DMS 273 treated with DMSO at 0.1 percent for 48 hours (cell line): ENCODE results near the gene FRMPD4.

Experiments used
- DNase-seq: peaks from one replicate; lab custom pipeline; 2025; lab: John Stamatoyannopoulos, UW

FRMPD4 gene

GRCh38 chrX:12210971-12211370, 72.7 kb downstream of the FRMPD4 start:
- DNase-seq, result no peak

DNA sequence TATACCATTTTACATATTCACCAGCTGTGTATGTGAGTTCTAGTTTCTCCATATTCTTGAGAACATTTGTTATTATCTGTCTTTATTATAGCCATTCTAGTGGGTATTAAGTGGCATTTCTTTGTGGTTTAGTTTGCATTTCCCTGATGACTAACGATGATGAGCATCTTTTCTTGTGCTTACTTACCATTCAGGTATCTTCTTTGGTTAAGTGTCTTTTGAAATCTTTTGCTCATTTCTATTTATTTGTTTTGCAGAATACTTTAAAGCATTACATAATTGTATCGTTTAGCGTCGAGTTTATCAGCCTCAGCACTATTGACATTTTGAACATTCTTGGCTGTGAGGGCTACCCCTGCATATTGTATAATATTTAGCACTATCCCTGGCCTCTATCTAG, 85.4 kb downstream of the FRMPD4 start:
- no peak for DNase-seq

DNA sequence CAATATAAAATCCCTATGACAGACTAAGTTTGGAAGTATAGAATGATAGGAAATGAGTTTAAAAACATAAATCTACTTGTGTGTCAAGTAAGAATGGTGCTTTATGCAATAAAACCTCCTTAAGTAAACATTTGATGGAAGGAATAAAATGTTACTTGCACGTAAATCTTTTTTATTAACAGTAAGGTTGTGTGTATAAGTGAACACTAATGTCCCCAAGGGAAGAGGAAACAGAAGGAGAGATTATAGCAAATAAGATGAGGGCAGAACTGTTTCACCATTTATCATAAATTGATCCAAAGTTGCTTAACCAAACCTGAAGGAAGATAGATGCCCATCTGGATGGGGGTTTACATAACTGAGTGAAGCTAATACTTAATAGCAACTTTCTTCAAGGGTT, 86.8 kb downstream of the FRMPD4 start:
- DNase-seq, result no peak

DNA sequence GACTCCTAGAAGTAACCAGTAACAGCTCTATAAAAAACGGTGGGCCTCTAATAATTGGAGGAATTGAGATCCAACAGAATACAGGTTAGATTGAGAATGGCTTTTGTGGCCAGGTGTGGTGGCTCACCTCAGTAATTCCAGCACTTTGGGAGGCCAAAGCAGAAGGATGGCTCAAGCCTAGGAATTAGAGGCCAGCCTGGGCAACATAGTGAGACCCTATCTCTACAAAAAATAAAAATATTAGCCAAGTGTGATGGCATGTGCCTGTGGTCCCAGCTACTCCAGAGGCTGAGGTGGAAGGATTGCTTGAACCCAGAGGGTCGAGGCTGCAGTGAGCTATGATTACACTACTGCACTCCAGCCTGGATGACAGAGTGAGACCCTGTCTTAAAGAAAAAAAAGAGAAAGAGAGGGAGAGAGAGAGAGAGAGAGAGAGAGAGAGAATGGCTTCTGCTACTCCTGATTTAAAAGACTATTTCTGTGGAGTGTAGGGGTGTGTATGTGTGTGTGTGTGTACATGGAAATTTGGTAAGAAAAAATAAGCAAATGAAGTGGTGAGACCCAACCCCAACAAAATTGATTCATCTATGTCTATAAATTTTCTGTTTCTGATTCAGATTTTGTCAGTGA, 89.3 kb downstream of the FRMPD4 start:
- no peak for DNase-seq

- DNase-seq, result no peak
These were observed 90.6 kb downstream of the FRMPD4 start for GRCh38 chrX:12228862-12229261.

GRCh38 chrX:12229986-12230385, 91.7 kb downstream of the FRMPD4 start:
- DNase-seq, result peak; percentile 34

GRCh38 chrX:12234534-12235329, 96.5 kb downstream of the FRMPD4 start:
- no peak for DNase-seq

- DNase-seq, result no peak
These were observed 97.9 kb downstream of the FRMPD4 start for GRCh38 chrX:12236156-12236555.

DNA sequence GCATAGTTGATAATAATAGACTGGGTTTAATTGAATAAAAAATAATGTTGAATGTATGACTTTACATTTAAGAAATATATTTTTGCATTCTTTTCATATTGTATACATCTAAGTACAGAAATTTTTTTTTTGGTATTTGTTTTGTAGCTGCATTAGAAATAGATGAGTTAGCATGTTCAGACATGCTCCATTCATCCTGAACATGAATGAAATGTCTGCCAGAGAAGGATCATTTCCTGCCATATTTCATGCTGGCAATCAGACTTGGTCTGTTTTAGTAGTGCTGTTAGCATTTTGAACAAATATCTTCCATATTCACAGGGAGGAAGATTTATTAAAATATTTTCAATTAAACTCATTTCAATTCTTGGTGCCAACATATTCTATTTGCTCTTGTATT, 98.9 kb downstream of the FRMPD4 start:
- no peak for DNase-seq

DNA sequence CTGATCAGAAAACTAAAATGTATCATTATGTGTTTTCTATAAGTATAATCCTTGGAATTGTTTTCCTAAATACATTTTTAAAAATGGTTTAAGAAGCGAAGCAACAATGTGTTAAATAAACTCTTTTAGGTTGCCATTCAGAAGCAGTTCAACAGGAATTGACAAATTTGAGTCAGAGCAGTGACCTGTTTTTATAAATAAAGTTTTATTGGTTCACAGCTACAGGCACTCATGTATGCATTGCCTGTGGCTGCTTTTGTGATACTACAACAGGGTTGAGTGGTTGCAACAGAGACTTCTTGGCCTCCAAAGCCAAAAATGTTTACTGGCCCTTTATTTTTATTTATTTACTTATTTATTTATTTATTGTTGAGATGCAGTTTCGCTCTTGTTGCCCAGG, 99.5 kb downstream of the FRMPD4 start:
- no peak for DNase-seq

- no peak for DNase-seq
These were observed 101.2 kb downstream of the FRMPD4 start for GRCh38 chrX:12239356-12240082.

GRCh38 chrX:12240491-12240890, 102.2 kb downstream of the FRMPD4 start:
- DNase-seq, result no peak

DNA sequence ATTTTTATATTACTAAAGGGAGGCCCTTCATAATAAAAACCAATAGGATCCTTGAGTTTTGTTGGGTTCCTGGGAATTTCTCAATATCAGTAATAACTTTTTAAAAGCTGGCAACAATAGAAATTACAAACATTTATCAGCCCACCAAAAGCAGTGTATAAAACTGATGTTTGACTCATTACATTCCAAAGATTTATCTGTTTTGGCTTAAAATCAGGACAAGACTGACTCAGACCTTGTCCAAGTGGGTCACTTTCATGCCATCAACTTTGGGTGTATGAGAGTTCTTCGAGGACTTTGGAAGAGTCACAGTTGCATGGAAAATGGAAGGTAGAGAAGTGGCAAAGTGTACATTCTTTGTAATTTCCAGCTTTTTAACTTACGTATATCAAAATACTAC, 102.8 kb downstream of the FRMPD4 start:
- DNase-seq, result no peak

- no peak for DNase-seq
These were observed 107.7 kb downstream of the FRMPD4 start for GRCh38 chrX:12245650-12246645.

DNA sequence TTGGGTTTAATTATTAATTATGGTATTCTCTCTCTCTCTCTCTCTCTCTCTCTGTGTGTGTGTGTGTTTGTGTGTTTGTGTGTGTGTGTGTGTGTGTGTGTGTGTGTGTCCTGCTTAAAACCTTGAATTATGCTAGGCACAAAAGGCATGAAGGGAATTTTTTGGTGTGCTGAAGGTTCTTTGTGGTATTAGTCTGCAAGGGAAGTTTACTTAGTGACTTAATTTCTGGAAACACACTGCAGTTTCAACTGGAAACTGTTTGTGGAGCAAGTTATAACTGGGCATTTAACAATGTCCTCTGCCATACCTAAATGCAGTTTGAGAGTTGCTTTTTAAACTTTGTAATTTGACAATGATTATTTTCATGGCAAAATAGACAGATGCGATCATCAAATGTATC, 111.7 kb downstream of the FRMPD4 start:
- no peak for DNase-seq

DNA sequence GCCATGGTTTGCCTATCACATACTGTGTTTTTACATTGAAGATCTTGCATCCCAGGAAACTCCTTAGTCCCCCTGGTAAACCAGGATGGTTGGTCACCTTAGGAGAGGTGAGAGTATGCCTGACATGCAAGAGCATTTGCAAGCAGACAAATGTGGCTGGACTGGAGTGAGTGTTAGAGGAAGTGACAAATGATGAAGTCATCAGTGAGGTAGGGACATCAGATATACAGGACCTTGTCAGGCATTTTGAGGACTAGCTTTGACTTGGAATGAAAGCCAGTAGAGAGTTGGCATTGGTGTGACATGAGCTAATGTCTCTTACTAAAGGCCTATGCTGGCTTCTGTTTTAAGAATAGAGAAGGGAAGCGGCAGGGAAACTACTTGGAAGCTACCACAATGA, 124.9 kb downstream of the FRMPD4 start:
- no peak for DNase-seq

- DNase-seq, result no peak
These were observed 131.2 kb downstream of the FRMPD4 start for GRCh38 chrX:12269484-12269883.

GRCh38 chrX:12278151-12278550, 139.9 kb downstream of the FRMPD4 start:
- DNase-seq, result no peak

DNA sequence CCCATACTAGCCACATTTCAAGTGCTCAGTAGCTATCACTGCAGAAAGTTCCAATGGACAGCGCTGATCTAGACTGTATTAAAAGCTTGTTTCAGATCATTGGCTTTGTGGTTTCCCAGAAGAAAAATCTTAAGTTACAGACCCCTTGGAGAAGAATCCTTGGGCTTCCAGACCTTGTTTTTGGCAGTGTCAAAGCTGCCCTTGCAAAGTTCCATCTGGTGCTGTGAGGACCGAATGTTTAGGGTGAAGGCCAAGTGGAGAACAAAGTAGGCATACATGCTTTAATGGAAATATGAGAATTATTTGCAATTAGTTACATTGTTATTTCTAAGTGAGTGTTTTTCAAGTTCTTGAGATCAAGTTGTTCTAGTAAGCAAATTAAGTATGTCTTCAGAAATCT, 144.7 kb downstream of the FRMPD4 start:
- no peak for DNase-seq

GRCh38 chrX:12292996-12293765, 154.9 kb downstream of the FRMPD4 start:
- DNase-seq, result no peak

GRCh38 chrX:12297353-12297752, 159.1 kb downstream of the FRMPD4 start:
- DNase-seq, result no peak
